Activated T-cell treated with anti-CD3 and anti-CD28 coated beads, Interleukin-2, amount 50 U/mL, for 24 hours (primary cell): ENCODE results near the gene PGK1.
"Not testable (repeated sequence)": the region's sequence is repeated elsewhere in the genome, so short reads cannot be mapped to it uniquely, and the experiment has no call there.

Experiments
- DNase-seq: peaks from one replicate; pipeline ENCODE4 v3.0.0-alpha.2; 2020
- H3K27ac Mint-ChIP-seq: 2 replicates; pipeline ENCODE4 v1.8.0; 2020; ENCODE audit warnings: mild to moderate bottlenecking, mixed read lengths
- H3K27me3 Mint-ChIP-seq: 2 replicates; pipeline ENCODE4 v1.8.0; 2020; ENCODE audit warnings: mixed read lengths
- H3K36me3 Mint-ChIP-seq: 2 replicates; pipeline ENCODE4 v1.8.0; 2020; ENCODE audit warnings: low read depth, mixed read lengths
- H3K4me1 Mint-ChIP-seq: 2 replicates; pipeline ENCODE4 v1.8.0; 2020; ENCODE audit warnings: low read depth, mixed read lengths
- H3K4me3 Mint-ChIP-seq: 2 replicates; pipeline ENCODE4 v1.8.0; 2020; ENCODE audit warnings: mild to moderate bottlenecking, moderate library complexity, mixed read lengths
- H3K9me3 Mint-ChIP-seq: 2 replicates; pipeline ENCODE4 v1.8.0; 2020; ENCODE audit warnings: mixed read lengths

Gene PGK1

GRCh38 chrX:78129714-78130113 lies 25.7 kb downstream of the PGK1 start:
- Mint-ChIP-seq H3K27ac (no peak overlapping the region), H3K9me3 (no peaks in the 10 kb centered on the region), H3K4me1 (peaks cover 10% of the 10 kb centered on the region), H3K27me3 (peaks cover 11% of the 10 kb centered on the region), H3K36me3 (peaks cover 83% of the 10 kb centered on the region), H3K4me3 (no peak overlapping the region)
- no peak for DNase-seq

GRCh38 chrX:78130396-78130795 lies 26.3 kb downstream of the PGK1 start:
- Mint-ChIP-seq H3K9me3 (no peaks in the 10 kb centered on the region), H3K27me3 (peaks cover 9% of the 10 kb centered on the region), H3K4me1 (peaks cover 7% of the 10 kb centered on the region), H3K4me3 (no peak overlapping the region), H3K27ac (peak overlapping the region; percentile 31), H3K36me3 (peaks cover 76% of the 10 kb centered on the region)
- DNase-seq: no peak

- no peak for DNase-seq
- Mint-ChIP-seq H3K4me3 (no peak overlapping the region), H3K27ac (peak overlapping the region; percentile 59), H3K4me1 (peaks cover 10% of the 10 kb centered on the region), H3K9me3 (no peaks in the 10 kb centered on the region), H3K36me3 (peaks cover 75% of the 10 kb centered on the region), H3K27me3 (peaks cover 9% of the 10 kb centered on the region)
Observed at GRCh38 chrX:78131117-78131516, 27.1 kb downstream of the PGK1 start.

- Mint-ChIP-seq H3K9me3 (no peaks in the 10 kb centered on the region), H3K4me1 (peaks cover 10% of the 10 kb centered on the region), H3K27me3 (peaks cover 3% of the 10 kb centered on the region), H3K27ac (no peak overlapping the region), H3K36me3 (peaks cover 60% of the 10 kb centered on the region), H3K4me3 (no peak overlapping the region)
- DNase-seq: no peak
Observed at GRCh38 chrX:78133238-78133960, 29.4 kb downstream of the PGK1 start.

- Mint-ChIP-seq H3K36me3 (peaks cover 17% of the 10 kb centered on the region), H3K9me3 (no peaks in the 10 kb centered on the region), H3K27ac (peak within 1 kb of the TSS; percentile 95), H3K4me3 (peak within 1 kb of the TSS; percentile 90), H3K27me3 (peaks cover 7% of the 10 kb centered on the region), H3K4me1 (peaks cover 8% of the 10 kb centered on the region)
- DNase-seq: peak; percentile 87
Observed at GRCh38 chrX:78139160-78140123, 35.4 kb downstream of the PGK1 start, which contains the start of gene TAF9B. TSS of gene TAF9B (minus strand) at chrX:78139650. CDS start at chrX:78139611, 39 bp downstream.

GRCh38 chrX:78140206-78140605 lies 36.2 kb downstream of the PGK1 start:
- peaks cover 8% of the 10 kb centered on the region for H3K4me1 Mint-ChIP-seq
- H3K36me3 Mint-ChIP-seq: peaks cover 15% of the 10 kb centered on the region
- DNase-seq: no peak
- H3K4me3 Mint-ChIP-seq: peak overlapping the region; percentile 19
- H3K27ac Mint-ChIP-seq: peak overlapping the region; percentile 26
- no peaks in the 10 kb centered on the region for H3K9me3 Mint-ChIP-seq
- H3K27me3 Mint-ChIP-seq: peaks cover 10% of the 10 kb centered on the region

GRCh38 chrX:78147002-78147540 lies 43.0 kb downstream of the PGK1 start:
- not testable (repeated sequence) for H3K4me3 Mint-ChIP-seq, H3K4me1 Mint-ChIP-seq, H3K27ac Mint-ChIP-seq, H3K36me3 Mint-ChIP-seq, DNase-seq
- H3K27me3 Mint-ChIP-seq: peaks cover 23% of the 10 kb centered on the region
- peaks cover 15% of the 10 kb centered on the region for H3K9me3 Mint-ChIP-seq

- Mint-ChIP-seq H3K27me3 (peaks cover 69% of the 10 kb centered on the region), H3K4me1 (peaks cover 14% of the 10 kb centered on the region)
- H3K27ac Mint-ChIP-seq, H3K4me3 Mint-ChIP-seq, H3K36me3 Mint-ChIP-seq, DNase-seq, H3K9me3 Mint-ChIP-seq: not testable (repeated sequence)
Observed at GRCh38 chrX:78157373-78157772, 53.3 kb downstream of the PGK1 start.

GRCh38 chrX:78157846-78158245 lies 53.8 kb downstream of the PGK1 start:
- H3K4me3 Mint-ChIP-seq, H3K9me3 Mint-ChIP-seq, H3K36me3 Mint-ChIP-seq, DNase-seq, H3K27ac Mint-ChIP-seq: not testable (repeated sequence)
- Mint-ChIP-seq H3K4me1 (peaks cover 14% of the 10 kb centered on the region), H3K27me3 (peaks cover 72% of the 10 kb centered on the region)

- peaks cover 14% of the 10 kb centered on the region for H3K4me1 Mint-ChIP-seq
- H3K4me3 Mint-ChIP-seq, H3K27ac Mint-ChIP-seq, H3K36me3 Mint-ChIP-seq, H3K9me3 Mint-ChIP-seq, DNase-seq: not testable (repeated sequence)
- H3K27me3 Mint-ChIP-seq: peaks cover 62% of the 10 kb centered on the region
Observed at GRCh38 chrX:78160711-78161110, 56.7 kb downstream of the PGK1 start.

- not testable (repeated sequence) for H3K4me3 Mint-ChIP-seq, H3K9me3 Mint-ChIP-seq, H3K27ac Mint-ChIP-seq, H3K4me1 Mint-ChIP-seq, H3K36me3 Mint-ChIP-seq, DNase-seq
- H3K27me3 Mint-ChIP-seq: peaks cover 44% of the 10 kb centered on the region
Observed at GRCh38 chrX:78163175-78163574, 59.1 kb downstream of the PGK1 start.

- DNase-seq: no peak
- H3K9me3 Mint-ChIP-seq: no peaks in the 10 kb centered on the region
- peaks cover 24% of the 10 kb centered on the region for H3K27me3 Mint-ChIP-seq
- peaks cover 11% of the 10 kb centered on the region for H3K4me1 Mint-ChIP-seq
- no peak overlapping the region for H3K27ac Mint-ChIP-seq
- no peaks in the 10 kb centered on the region for H3K36me3 Mint-ChIP-seq
- H3K4me3 Mint-ChIP-seq: no peak overlapping the region
Observed at GRCh38 chrX:78165425-78165824, 61.4 kb downstream of the PGK1 start.

GRCh38 chrX:78168065-78168464 lies 64.0 kb downstream of the PGK1 start:
- no peaks in the 10 kb centered on the region for H3K9me3 Mint-ChIP-seq
- peaks cover 6% of the 10 kb centered on the region for H3K4me1 Mint-ChIP-seq
- peaks cover 8% of the 10 kb centered on the region for H3K27me3 Mint-ChIP-seq
- no peak overlapping the region for H3K4me3 Mint-ChIP-seq
- DNase-seq: no peak
- no peak overlapping the region for H3K27ac Mint-ChIP-seq
- H3K36me3 Mint-ChIP-seq: no peaks in the 10 kb centered on the region
